NCI-H82 treated with DMSO at 0.1 percent for 48 hours (cell line): ENCODE measurements around the gene CERCAM.
"Not testable (repeated sequence)": the region's sequence is repeated elsewhere in the genome, so short reads cannot be mapped to it uniquely, and the experiment has no call there.

ENCODE experiments used
- DNase-seq: peaks from one replicate; lab custom pipeline; 2025; ENCODE audit not compliant: unreplicated experiment; lab: John Stamatoyannopoulos, UW

CERCAM gene

DNA sequence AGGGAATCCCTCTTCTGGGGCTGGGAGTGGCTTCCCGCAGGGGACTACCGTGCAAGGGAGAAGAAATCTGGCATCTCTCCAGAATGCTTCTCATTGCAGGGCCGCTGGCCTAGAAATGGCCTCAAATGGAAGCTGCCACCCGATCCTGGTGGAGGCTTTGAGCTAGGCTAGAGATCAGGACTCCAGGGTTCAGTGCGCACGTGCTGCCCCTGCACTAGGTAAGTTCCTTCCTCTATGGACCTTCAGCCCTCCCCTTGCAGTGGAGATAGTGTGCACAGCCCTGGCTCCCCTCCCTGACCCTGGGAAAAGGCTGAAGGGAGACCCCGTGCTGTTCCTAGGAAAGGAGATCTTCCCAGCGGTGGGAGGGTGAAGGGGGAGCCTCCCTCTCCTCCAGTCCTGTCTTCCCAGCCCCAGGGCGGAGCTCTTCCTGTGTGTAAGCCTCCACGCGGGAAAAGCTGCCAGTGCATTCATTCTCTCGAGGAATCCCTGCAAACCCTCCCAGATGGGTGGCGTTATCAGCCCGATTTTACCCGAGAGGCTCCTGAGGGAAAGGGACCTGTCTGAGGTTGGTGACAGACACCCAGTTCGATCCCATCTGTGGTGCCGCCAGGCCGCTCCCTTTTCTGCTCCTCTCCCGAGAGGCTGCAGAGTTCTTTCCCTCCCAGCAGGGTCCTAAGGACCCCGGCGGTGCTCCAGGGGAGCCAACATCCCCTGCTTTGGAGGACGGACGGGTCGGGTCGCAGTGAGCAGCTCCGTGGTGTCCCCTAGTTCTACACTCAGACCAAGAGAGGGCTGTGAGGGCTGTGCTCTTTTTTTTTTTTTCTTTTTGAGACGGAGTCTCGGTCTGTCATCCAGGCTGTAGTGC, 1.4 kb upstream of the CERCAM start:
- DNase-seq, result no peak

DNA sequence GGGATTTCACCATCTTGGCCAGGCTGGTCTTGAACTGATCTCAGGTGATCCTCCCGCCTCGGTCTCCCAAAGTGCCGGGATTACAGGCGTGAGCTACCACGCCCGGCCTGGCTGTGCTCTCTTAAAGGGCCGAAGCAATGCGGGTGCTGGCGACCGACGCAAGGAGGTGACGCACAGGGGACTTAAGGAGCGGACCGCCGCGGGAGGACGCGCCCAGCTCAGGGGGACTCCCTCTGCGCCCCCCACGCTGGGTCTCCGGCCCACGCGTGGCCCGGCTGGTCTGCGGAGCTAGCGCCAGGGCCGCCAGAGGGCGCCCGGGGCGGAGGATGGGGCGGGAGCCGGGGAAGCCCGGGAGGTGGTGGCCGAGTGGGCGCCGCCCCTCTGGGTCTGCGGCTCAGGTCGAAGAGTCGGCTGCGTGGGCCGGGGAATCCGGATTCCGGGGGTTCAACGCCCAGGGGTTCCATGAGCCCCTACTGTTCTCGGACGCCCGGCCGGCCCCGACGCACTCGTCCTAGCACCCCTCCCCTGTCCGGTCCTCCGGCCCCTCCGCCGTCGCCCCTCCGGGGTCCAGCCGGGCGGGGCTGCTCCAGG, 502 bp upstream of the CERCAM start:
- peak; percentile 17 for DNase-seq

DNA sequence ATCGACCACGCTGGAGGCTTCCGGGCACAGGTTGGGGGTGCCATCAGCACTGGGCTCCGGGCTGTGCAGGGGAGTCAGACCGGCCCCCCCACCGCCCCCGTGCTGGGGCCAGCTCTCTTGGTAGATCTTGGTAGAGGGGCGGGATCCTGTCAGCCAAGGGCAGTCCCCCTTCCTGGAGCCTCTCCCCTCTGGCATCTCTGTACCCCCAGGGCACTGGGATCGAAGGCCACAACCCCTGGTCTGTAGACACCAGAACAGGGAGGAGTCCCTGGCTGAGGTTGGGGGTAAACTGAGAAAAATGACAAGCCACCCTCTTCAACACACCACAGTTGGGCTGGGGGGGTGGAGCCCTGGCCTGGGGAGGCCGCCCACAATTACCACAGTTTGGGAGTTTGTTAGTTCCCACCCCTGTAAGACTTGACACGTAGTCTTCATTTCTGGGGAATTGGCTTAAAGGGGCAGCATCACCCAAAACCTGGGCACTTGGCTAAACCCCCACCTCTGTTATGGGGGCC, 882 bp downstream of the CERCAM start:
- no peak for DNase-seq

DNA sequence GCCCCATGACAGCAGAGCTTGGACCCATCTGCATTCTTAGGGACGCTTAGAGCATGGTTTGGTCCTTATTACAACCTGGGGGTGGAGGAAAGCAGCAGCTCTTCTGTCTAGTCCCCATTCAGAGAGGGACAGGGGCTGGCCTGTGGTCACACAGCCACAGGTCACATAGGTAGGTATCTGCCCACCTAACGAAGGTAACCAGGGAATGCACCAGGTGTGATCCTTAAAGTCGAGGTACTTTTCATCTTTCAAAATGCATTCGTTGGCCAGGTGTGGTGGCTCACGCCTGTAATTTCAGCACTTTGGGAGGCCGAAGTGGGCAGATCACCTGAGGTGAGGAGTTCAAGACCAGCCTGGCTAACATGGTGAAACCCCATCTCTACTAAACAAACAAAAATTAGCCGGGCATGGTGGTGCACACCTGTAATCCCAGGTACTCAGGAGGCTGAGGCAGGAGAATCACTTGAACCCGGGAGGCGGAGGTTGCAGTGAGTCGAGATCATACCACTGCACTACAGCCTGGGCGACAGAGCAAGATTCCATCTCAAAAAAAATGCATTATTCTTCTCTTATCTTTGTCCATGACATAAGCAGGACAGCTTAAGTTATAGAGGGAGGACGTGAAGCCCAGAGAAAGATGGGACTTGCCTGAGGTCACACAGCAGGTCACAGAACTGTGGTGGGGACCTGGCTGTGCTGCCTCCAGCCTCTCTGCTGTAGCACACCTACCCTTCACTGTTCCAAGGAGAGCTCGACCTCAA, 1.5 kb downstream of the CERCAM start:
- not testable (repeated sequence) for DNase-seq

GRCh38 chr9:128422783-128423150, 2.1 kb downstream of the CERCAM start:
- no peak for DNase-seq

- not testable (repeated sequence) for DNase-seq
Observed at GRCh38 chr9:128423356-128423755, 2.7 kb downstream of the CERCAM start.

DNA sequence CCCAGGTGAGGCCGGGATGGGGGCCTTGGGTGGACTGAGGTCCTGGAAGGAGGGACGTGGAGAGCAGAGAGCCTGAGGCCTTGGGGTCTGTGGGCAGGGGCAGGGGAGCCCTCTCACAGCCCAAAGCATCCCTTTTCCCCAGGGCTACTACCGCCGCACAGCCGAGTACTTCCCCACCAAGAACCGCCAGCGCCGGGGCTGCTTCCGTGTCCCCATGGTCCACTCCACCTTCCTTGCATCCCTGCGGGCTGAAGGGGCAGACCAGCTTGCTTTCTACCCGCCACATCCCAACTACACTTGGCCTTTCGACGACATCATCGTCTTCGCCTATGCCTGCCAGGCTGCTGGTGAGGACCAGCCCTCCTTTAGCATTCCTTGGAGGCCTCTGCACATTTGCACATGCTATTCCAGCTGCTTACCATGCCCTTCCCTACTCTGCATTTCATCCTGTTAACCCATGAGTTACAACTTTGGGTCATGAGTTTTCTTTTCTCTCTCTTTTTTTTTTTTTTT, 3.7 kb downstream of the CERCAM start:
- DNase-seq, result no peak

DNA sequence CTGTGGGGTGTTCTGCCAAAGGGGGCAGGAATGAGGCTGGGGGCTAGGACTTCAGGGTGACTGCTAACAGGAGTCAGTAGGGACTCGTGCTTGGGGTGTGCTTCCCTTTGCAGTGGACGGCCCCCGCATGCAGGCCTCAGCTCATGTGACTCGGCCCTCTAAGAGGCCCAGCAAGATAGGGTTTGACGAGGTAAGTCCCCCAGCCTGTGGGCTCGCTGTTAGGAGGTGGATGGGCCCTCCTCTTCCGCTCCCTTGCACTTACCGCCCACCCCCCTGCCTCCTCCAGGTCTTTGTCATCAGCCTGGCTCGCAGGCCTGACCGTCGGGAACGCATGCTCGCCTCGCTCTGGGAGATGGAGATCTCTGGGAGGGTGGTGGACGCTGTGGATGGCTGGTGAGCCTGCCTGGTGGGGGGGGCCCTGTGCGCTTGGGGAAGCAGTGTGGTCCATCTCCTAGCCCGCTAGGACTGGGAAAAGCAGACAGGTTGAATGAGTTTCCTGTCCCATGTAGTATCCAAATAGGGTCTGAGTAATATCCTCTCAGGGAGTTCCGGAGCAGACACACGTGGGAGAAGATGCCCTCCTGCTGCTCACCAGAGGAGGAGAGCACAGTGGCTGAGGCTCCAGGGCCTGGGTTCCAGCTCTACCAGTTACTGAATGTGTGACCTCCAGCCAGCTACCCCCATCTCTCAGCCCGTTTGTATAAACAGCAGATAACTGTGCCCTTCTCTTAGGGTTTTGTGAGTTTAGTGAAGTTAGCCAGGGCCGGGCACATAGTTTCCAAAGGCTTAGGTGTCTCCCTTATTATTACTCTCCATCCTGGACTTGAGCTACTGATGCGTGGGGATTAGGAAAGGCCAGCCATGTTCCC, 8.2 kb downstream of the CERCAM start:
- no peak for DNase-seq

DNA sequence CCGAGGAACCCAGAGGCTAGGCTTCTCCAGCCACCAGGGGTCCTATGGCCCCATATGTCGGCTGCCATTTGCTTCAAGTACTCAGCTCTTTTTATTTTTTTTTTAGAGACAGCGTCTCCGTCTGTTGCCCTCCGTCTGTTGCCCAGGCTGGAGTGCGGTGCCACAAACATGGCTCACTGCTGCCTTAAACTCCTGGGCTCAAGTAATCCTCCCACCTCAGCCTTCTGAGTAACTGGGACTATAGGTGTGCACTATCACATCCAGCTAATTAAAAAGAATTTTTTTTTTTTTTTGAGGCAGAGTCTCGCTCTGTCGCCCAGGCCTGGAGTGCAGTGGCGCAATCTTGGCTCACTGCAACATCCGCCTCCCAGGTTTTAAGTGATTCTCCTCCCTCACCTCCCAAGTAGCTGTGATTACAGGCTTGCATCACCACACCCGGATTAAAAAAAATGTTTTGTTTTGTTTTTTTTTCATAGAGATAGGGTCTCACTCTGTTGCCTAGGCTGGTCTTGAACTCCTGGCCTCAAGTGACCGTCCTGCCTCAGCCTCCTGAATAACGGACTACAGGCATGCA, 8.9 kb downstream of the CERCAM start:
- DNase-seq, result peak; percentile 42

- no peak for DNase-seq
Observed at GRCh38 chr9:128431207-128431606, 10.6 kb downstream of the CERCAM start.

GRCh38 chr9:128434340-128434739, 13.7 kb downstream of the CERCAM start:
- no peak for DNase-seq

DNA sequence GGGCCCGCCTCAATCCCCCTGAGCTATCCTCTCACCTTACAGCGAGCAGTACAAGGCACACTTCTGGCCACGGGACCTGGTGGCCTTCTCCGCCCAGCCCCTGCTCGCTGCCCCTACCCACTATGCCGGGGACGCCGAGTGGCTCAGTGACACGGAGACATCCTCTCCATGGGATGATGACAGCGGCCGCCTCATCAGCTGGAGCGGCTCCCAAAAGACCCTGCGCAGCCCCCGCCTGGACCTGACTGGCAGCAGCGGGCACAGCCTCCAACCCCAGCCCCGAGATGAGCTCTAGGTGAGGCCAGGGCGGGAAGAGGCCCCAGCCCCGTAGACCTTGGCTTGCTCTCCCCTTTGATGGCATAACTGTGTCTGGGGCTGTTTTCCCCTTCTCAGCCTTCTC, 15.0 kb downstream of the CERCAM start:
- no peak for DNase-seq

DNA sequence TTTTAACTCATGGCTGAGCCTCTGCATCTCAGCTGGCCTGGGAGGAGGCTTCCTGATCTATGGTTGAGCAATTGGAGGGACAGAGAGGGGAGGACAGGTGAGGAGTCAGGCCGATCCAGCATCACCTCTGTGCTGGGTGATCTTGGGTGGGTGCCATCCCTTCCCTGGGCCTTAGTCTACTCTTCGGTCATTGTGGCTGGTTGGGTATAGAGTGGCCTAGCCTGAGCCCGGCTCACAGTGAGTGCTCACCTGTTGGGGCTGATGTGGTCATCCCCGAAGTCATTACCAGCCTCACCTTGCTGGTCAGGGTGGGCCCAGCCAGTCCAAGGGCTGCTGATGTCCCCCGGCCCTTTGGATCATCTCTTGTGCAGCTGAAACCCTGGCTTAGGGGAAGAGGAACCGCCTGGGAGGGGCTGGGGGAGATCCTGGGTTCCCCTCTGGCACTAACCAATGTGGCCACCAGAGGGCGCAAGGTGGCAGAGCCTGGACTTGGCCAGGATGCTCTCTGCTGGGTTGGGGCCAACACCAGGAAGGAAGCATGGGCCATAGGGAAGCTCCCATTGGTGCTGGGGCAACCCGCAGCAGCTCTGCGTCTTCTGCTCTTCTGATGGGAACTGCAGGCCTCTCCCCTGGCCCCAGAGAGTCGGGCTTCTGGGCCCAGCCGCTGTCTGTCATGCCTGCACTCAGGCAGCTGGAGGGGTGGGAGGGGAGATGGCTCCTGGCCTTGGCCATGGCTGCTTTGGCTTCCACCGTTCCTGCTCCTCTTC, 17.9 kb downstream of the CERCAM start:
- DNase-seq, result peak; percentile 47

GRCh38 chr9:128439273-128439672, 18.6 kb downstream of the CERCAM start:
- DNase-seq, result no peak

DNA sequence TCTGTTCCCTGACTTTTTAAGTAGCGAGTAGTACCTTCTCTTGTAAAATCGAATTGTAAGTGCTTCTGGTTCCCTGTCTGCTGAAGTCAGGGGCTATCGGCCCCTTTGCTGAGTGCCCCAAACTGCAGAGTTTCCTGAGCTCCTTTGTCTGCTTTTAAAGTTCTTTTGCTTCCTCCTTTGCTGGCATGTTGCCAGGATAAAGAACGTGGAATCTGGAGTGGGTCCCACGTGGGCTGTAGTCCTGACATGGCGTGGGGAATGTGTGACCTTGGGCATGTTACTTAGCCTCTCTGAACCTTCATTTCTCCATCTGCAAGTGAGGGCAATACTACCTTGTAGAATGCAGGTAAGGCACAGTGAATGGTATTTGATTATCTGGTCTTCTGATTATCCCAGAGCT, 21.5 kb downstream of the CERCAM start:
- no peak for DNase-seq

DNA sequence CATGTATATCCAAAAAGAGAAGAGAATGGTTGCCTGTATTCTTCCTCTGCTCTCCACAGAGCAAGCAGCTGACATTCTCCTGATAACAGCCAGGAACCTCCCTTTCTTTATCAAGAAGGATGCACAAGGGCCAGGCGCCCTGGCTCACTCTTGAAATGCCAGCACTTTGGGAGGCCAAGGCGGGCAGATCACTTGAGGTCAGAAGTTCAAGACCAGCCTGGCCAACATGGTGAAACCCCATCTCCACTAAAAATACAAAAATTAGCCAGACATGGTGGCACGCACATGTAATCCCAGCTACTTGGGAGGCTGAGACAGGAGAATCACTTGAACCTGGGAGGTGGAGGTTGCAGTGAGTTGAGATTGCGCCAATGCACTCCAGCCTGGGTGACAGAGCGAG, 25.8 kb downstream of the CERCAM start:
- DNase-seq, result not testable (repeated sequence)

GRCh38 chr9:128448746-128449145, 28.1 kb downstream of the CERCAM start:
- peak; percentile 10 for DNase-seq

GRCh38 chr9:128454991-128455390, 34.3 kb downstream of the CERCAM start:
- no peak for DNase-seq

- DNase-seq, result peak; percentile 83
Observed at GRCh38 chr9:128455849-128456612, 35.4 kb downstream of the CERCAM start, which contains the start of gene ODF2. Gene ODF2 (plus strand): TSS chr9:128456006. CDS start chr9:128456092, 86 bp downstream.
